Mesendoderm (in vitro differentiated cells): ENCODE data around the gene TNPO3.

ENCODE experiments used
- DNase-seq: peaks from one replicate; pipeline ENCODE4 v3.0.0; 2013
- H2AK5ac ChIP-seq: 2 replicates; pipeline ENCODE4 v1.6.1; 2013; ENCODE audit warnings: low read length, inconsistent platforms
- H2BK120ac ChIP-seq: 2 replicates; pipeline ENCODE4 v1.6.1; 2013; ENCODE audit warnings: low read depth, mild to moderate bottlenecking, low read length, moderate library complexity, mixed read lengths
- H2BK15ac ChIP-seq: replicated peaks from 2 replicates; pipeline ENCODE4 v1.6.1; 2013; ENCODE audit warnings: low read depth, mild to moderate bottlenecking, moderate library complexity
- H2BK5ac ChIP-seq: 2 replicates; pipeline ENCODE4 v1.6.1; 2013; ENCODE audit warnings: low read length, inconsistent platforms
- H3K18ac ChIP-seq: 2 replicates; pipeline ENCODE4 v1.6.1; 2013; ENCODE audit warnings: mild to moderate bottlenecking, low read length, mixed read lengths
- H3K23ac ChIP-seq: one replicate; pipeline ENCODE4 v1.6.1; 2013; ENCODE audit warnings: low read length
- H3K27ac ChIP-seq: 2 replicates; pipeline ENCODE4 v1.5.1; 2013; ENCODE audit warnings: low read depth, mild to moderate bottlenecking, inconsistent platforms, low read length, moderate library complexity
- H3K27me3 ChIP-seq: 2 replicates; pipeline ENCODE4 v1.6.1; 2013; ENCODE audit warnings: low read length, control low read depth, mild to moderate bottlenecking, inconsistent platforms; ENCODE audit not compliant: insufficient read depth, poor library complexity
- H3K36me3 ChIP-seq: 2 replicates; pipeline ENCODE4 v1.6.1; 2013; ENCODE audit warnings: low read length, inconsistent platforms; ENCODE audit not compliant: control insufficient read depth, insufficient read depth
- H3K4ac ChIP-seq: one replicate; pipeline ENCODE4 v1.6.1; 2013; ENCODE audit warnings: low read depth, mild to moderate bottlenecking, low read length, moderate library complexity
- H3K4me1 ChIP-seq: 2 replicates; pipeline ENCODE4 v1.6.1; 2013; ENCODE audit warnings: low read depth, low read length, inconsistent platforms; ENCODE audit not compliant: control insufficient read depth
- H3K4me2 ChIP-seq: 2 replicates; pipeline ENCODE4 v1.6.1; 2013; ENCODE audit warnings: low read length
- H3K4me3 ChIP-seq: 2 replicates; pipeline ENCODE4 v1.5.1; 2013; ENCODE audit warnings: mild to moderate bottlenecking, low read length
- H3K56ac ChIP-seq: one replicate; pipeline ENCODE4 v1.6.1; 2013; ENCODE audit warnings: low read length
- H3K79me1 ChIP-seq: 2 replicates; pipeline ENCODE4 v1.6.1; 2013; ENCODE audit warnings: low read length, inconsistent platforms
- H3K79me2 ChIP-seq: 2 replicates; pipeline ENCODE4 v1.6.1; 2013; ENCODE audit warnings: mild to moderate bottlenecking, low read length; ENCODE audit not compliant: control insufficient read depth, insufficient read depth
- H3K9ac ChIP-seq: 2 replicates; pipeline ENCODE4 v1.6.1; 2013; ENCODE audit warnings: low read length, inconsistent platforms
- H4K5ac ChIP-seq: one replicate; pipeline ENCODE4 v1.6.1; 2013; ENCODE audit warnings: low read length
- H4K8ac ChIP-seq: one replicate; pipeline ENCODE4 v1.6.1; 2013; ENCODE audit warnings: low read depth, mild to moderate bottlenecking, control low read depth, low read length, moderate library complexity
- WGBS: extraction: QIAGEN DNeasy Blood & Tissue Kit; methylation state at CpG from one replicate; pipeline ENCODE4 v1.1.7; 2013; ENCODE audit warnings: low lambda C conversion rate, missing lambda C conversion rate; ENCODE audit not compliant: insufficient coverage; ENCODE audit errors: extremely low coverage; 5-methylcytosine and 5-hydroxymethylcytosine counted together

The TNPO3 gene

DNA sequence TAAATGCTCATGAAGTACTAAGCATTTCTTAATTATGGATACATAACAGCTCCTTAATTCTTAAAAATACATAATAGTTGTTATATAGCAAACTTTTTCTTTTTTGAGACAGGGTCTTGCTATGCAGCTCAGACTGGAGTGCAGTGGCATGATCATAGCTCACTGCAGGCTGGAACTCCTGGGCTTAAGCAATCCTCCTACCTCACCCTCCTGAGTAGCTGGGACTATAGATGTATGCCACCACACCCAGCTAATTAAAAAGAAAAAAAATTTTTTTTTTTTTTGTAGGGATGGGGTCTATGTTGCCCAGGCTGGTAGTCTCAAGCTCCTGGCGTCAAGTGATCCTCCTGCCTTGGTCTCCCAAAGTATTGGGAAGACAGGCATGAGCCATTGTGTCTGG lies 86.3 kb downstream of the TNPO3 start:
- H2BK5ac ChIP-seq: no peak overlapping the region
- peaks cover 3% of the 10 kb centered on the region for H3K36me3 ChIP-seq
- no peak overlapping the region for H2BK120ac ChIP-seq
- H3K9ac ChIP-seq: no peak overlapping the region
- no peak overlapping the region for H3K4me2 ChIP-seq
- no peak overlapping the region for H2AK5ac ChIP-seq
- H3K23ac ChIP-seq: no peak overlapping the region
- no CpG with 5 or more reads among the region's 1 CpG for WGBS
- no peak overlapping the region for H3K4ac ChIP-seq
- no peaks in the 10 kb centered on the region for H3K27me3 ChIP-seq
- H4K5ac ChIP-seq: no peak overlapping the region
- no peak overlapping the region for H2BK15ac ChIP-seq
- H3K79me1 ChIP-seq: no peaks in the 10 kb centered on the region
- no peak for DNase-seq
- H3K79me2 ChIP-seq: no peaks in the 10 kb centered on the region
- H3K18ac ChIP-seq: no peak overlapping the region
- no peak overlapping the region for H4K8ac ChIP-seq
- no peak overlapping the region for H3K4me3 ChIP-seq
- no peak overlapping the region for H3K27ac ChIP-seq
- H3K56ac ChIP-seq: no peak overlapping the region
- H3K4me1 ChIP-seq: no peaks in the 10 kb centered on the region

DNA sequence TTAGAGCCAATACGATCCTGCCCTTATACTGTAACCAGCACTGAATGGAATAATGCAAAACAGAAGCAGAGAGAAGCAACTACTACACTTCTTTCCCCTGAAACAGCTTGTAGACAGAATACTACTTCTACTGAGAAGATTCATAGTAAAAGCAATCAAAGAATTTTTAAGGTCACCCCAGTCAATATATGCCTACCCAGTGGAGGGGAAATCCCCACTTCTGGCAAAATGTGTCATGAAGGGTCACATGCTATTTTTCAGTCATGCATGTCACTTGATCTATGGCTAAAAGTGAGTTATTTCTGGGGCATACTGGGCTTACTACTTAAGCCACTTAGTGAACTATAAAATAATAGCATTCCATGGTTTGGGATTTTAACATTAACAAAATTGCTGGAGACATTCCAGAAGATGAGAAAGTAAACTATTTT lies 91.6 kb downstream of the TNPO3 start:
- Histone ChIP-seq H4K5ac (no peak overlapping the region), H3K27me3 (no peaks in the 10 kb centered on the region), H2BK120ac (no peak overlapping the region), H3K9ac (no peak overlapping the region), H3K4ac (no peak overlapping the region), H3K56ac (no peak overlapping the region), H2AK5ac (no peak overlapping the region), H4K8ac (no peak overlapping the region), H3K36me3 (peaks cover 3% of the 10 kb centered on the region), H3K27ac (no peak overlapping the region), H3K4me2 (no peak overlapping the region), H2BK15ac (no peak overlapping the region), H3K4me3 (no peak overlapping the region), H3K23ac (no peak overlapping the region), H3K79me1 (no peaks in the 10 kb centered on the region), H3K18ac (no peak overlapping the region), H3K4me1 (no peaks in the 10 kb centered on the region), H2BK5ac (no peak overlapping the region), H3K79me2 (no peaks in the 10 kb centered on the region)
- no peak for DNase-seq
- no CpG with 5 or more reads among the region's 1 CpG for WGBS

DNA sequence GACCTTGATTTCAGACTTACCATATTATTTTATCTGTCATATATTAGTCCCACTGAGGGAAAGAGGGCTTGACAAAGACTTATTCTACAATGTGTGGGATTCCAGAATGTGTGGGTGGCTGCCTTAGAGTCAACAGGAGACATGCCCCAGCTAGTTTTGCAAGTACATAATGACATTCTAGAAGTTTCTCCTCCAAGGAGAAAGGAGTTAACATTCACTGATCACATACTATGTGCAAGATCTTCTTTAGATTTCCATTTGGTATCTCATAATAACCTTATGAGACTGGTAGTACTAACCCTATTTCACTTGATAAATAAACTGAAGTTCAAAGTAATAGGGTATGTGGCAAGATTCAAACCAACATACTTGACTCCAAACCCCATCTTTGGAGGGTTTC lies 92.0 kb downstream of the TNPO3 start:
- H3K79me1 ChIP-seq: no peaks in the 10 kb centered on the region
- H3K4me1 ChIP-seq: no peaks in the 10 kb centered on the region
- no peak overlapping the region for H3K18ac ChIP-seq
- no peak overlapping the region for H4K5ac ChIP-seq
- H3K4me2 ChIP-seq: no peak overlapping the region
- H3K36me3 ChIP-seq: peaks cover 3% of the 10 kb centered on the region
- no peak overlapping the region for H2BK5ac ChIP-seq
- H3K4ac ChIP-seq: no peak overlapping the region
- no peak overlapping the region for H2AK5ac ChIP-seq
- H3K27ac ChIP-seq: no peak overlapping the region
- no peaks in the 10 kb centered on the region for H3K27me3 ChIP-seq
- H3K79me2 ChIP-seq: no peaks in the 10 kb centered on the region
- no peak overlapping the region for H3K4me3 ChIP-seq
- no peak overlapping the region for H3K56ac ChIP-seq
- H2BK15ac ChIP-seq: no peak overlapping the region
- H3K23ac ChIP-seq: no peak overlapping the region
- no peak for DNase-seq
- no peak overlapping the region for H2BK120ac ChIP-seq
- H4K8ac ChIP-seq: no peak overlapping the region
- no peak overlapping the region for H3K9ac ChIP-seq

DNA sequence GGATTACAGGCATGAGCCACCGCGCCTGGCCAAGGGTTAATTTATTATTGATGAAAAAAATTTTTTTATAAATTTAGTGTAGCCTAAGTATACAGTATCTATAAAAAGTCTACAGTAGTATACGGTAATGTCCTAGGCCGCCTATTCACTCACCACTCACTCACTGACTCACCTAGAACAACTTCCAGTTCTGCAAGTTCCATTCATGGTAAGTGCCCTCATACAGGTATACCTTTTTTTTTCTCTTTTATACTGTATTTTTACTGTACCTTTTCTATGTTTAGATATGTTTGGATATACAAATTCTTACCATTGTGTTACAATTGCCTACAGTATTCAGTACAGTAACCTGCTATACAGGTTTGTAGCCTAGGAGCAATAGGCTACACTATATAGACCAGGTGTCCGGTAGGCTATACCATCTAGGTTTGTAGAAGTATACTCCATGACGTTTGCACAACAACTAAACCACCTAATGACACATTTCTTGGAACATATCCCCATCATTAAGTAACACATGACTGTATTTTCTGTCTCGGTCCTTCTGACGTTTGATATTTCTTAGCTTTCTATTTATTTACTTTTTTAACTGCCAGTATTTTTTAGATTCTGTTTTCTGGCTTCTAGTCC lies 93.8 kb downstream of the TNPO3 start:
- H3K36me3 ChIP-seq: peaks cover 9% of the 10 kb centered on the region
- H2BK15ac ChIP-seq: no peak overlapping the region

DNA sequence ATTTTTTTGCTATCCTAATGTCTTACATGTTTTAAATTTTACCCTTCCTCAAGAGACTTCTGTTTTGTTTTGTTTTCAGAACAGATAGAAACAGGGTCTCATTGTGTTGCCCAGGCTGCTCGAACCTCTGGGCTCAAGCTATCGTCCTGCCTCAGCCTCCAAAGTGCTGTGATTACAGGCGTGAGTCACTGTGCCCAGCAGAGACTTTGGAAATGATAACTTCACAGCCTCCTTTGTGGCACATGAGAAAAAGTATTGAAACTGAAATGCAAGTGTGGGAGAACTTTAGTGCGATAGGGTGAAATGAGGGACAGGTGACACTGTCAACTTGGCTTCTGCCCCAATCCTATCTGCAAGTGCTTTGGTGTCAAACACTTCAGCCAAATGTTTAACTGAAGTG lies 95.6 kb downstream of the TNPO3 start:
- no peaks in the 10 kb centered on the region for H3K27me3 ChIP-seq
- H3K36me3 ChIP-seq: peaks cover 12% of the 10 kb centered on the region
- no peak overlapping the region for H3K4me2 ChIP-seq

More for the DNA sequence above, 93.8 kb downstream of the TNPO3 start:
- Histone ChIP-seq H3K4ac (no peak overlapping the region), H3K56ac (no peak overlapping the region), H3K4me2 (no peak overlapping the region), H3K27ac (no peak overlapping the region), H3K18ac (no peak overlapping the region), H3K23ac (no peak overlapping the region), H3K79me1 (no peaks in the 10 kb centered on the region), H4K8ac (no peak overlapping the region), H3K27me3 (no peaks in the 10 kb centered on the region), H3K79me2 (no peaks in the 10 kb centered on the region), H4K5ac (no peak overlapping the region), H3K4me1 (no peaks in the 10 kb centered on the region), H2BK120ac (no peak overlapping the region), H2BK5ac (no peak overlapping the region), H3K4me3 (no peak overlapping the region), H2AK5ac (no peak overlapping the region), H3K9ac (no peak overlapping the region)
- no peak for DNase-seq
- WGBS: no CpG with 5 or more reads among the region's 8 CpGs

DNA sequence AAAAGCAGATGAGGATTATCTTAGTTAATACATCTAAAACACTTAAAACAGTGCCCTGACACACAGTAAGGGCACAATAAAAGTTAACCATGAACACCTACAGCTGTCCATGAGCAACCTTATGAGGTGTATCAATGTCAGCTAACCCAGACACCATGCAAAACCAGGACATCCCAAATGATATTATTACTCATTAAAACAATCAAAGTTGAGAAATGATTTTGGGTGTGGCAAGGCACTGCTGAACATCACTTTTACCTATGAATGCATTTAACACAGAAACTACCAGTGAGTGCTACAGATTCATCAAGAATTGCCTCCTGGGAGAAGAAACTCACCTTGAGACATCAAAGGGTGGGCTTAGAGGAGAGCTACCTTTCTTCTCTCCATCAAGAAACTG lies 98.9 kb downstream of the TNPO3 start:
- Histone ChIP-seq H3K79me1 (no peaks in the 10 kb centered on the region), H3K27ac (no peak overlapping the region), H3K79me2 (no peaks in the 10 kb centered on the region), H3K4me3 (no peak overlapping the region), H3K18ac (no peak overlapping the region), H2BK5ac (no peak overlapping the region), H2AK5ac (no peak overlapping the region), H3K9ac (no peak overlapping the region), H2BK120ac (no peak overlapping the region), H3K27me3 (no peaks in the 10 kb centered on the region), H3K4ac (no peak overlapping the region), H4K8ac (no peak overlapping the region), H3K23ac (no peak overlapping the region), H3K56ac (no peak overlapping the region), H2BK15ac (no peak overlapping the region), H3K36me3 (peaks cover 12% of the 10 kb centered on the region), H3K4me2 (no peak overlapping the region), H4K5ac (no peak overlapping the region), H3K4me1 (no peaks in the 10 kb centered on the region)
- no peak for DNase-seq

More for the DNA sequence above, 95.6 kb downstream of the TNPO3 start:
- Histone ChIP-seq H3K4me3 (no peak overlapping the region), H3K4me1 (no peaks in the 10 kb centered on the region), H4K8ac (no peak overlapping the region), H3K79me1 (no peaks in the 10 kb centered on the region), H2BK120ac (no peak overlapping the region), H3K56ac (no peak overlapping the region), H3K23ac (no peak overlapping the region), H4K5ac (no peak overlapping the region), H3K79me2 (no peaks in the 10 kb centered on the region), H2BK5ac (no peak overlapping the region), H3K18ac (no peak overlapping the region), H2BK15ac (no peak overlapping the region), H3K9ac (no peak overlapping the region), H3K4ac (no peak overlapping the region), H2AK5ac (no peak overlapping the region), H3K27ac (no peak overlapping the region)
- no CpG with 5 or more reads among the region's 4 CpGs for WGBS
- no peak for DNase-seq
